ENCODE measurements around the gene IL21R. TPM values are rescaled to one million over a fixed set of nuclear protein-coding genes. Genes with fewer than 3 reads are reported as not detected.
"Not testable (repeated sequence)": the region's sequence is repeated elsewhere in the genome, so short reads cannot be mapped to it uniquely, and the experiment has no call there.

Gene IL21R
- polyA plus RNA-seq, 12 donors, result 0.16 to 1.1 (median 0.37) TPM; not detected in 2

DNA sequence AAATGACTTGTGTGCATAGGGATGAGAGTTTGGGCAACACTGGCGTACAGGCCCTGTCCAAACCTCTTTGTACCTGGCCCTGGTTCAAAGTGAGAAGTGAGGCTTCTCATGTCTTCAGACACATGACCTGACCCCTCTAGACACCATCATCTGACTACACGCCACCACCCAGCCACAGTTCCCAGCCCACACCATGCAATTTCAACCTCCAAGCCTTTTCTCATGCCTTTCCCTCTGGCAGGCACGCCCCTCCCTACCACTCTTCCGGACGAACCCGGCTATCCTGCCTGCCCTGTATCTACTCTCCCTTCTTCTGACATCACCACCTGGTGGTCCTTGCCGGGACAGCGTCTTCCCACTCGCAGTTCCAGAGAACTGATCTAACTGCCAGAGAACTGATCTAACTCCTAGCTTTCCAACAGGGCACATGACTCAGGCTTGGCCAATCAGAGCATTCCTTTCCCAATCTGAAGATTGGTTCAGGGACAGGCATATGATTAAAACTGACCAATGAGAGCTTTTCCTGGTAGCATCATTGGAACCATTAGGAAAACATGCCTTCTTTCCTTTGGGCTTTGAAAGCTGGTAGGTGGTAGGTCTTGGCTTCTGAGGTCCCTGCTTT, 27.1 kb upstream of the IL21R start:
- peak; percentile 56 for DNase-seq

DNA sequence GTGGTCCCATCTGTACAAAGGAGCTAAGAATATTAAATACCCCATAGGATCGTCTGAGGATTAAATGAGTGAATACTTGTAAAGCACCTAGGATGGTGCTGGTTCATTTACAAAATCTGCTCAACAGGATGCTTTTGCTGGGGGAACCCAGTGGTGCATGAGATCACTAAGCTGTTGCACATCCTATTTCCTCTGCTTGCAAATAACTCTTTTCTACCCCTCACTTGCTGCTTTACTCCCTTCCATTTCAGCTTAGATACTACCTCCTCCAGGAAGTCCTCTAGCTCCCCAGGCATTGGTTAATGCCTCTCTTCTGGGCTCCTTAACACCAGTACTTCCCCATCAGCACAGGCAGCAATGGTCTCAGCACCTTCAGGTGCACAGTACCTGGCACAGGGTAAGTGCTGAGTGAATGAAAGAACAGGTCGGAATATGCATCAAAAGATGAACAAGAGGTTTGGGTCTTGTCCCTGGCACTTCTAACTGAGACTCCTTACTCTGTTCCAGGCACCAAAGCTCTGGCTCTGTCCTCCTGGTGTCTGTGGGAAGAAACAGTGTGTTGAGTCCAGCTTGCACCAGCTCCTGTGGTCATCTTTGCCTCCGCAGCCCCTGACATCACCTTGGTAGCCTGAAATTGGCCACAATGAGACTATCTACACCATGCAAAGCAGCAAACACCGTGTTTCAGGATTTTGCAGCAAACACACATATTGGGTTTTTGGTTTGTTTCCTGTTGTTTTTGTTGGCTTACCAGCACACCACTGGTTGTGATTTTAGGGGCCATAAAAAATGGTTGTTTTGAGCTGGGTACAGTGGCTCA, 24.1 kb upstream of the IL21R start:
- no peak for DNase-seq

DNA sequence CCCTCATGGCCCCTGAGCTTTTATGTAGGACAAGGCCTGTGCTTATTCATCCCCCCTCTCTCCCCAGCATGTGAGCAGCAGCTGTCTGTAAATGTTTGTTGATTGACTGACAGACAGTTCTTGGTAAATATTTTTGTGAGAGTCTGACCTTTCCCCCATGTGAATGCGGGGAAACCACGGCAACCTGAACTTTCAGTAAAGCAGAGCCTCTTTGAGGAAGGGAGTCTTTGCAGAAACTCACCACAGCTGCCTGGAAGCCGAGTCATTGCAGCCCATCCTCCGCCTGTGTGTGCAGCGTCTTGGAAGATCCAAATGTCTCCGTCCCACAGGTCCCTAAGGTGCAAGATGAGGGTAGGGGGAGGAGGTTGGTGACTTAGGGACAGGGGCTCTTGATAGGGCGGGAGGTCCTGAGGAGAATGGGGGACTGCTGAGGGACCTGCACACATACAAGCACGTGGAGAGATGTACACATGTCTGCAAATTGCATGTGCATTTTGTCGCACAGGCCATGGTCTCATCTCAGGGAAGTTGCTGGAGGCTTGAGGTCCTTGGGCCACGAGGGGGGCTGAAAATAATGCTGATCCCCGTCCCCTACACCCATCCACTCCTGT, 23.0 kb upstream of the IL21R start:
- no peak for DNase-seq

DNA sequence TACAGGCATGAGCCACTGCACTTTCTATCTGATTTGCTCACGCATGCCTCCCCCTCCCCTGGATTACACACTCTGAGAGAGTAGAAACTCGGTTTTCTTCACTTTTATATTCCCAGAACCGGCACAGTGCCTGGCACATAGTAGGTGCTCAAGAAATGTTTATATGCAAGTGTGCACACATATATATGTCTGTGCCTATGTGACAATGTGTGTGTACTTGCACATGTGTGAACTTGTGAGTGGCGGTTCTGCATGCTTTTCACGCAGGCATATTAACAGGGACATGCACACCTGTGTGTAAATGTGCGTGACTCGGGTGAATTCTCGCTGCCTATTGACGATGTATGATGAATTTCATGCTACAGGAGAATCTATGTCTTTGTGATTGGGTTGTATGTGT, 22.1 kb upstream of the IL21R start:
- no peak for DNase-seq

DNA sequence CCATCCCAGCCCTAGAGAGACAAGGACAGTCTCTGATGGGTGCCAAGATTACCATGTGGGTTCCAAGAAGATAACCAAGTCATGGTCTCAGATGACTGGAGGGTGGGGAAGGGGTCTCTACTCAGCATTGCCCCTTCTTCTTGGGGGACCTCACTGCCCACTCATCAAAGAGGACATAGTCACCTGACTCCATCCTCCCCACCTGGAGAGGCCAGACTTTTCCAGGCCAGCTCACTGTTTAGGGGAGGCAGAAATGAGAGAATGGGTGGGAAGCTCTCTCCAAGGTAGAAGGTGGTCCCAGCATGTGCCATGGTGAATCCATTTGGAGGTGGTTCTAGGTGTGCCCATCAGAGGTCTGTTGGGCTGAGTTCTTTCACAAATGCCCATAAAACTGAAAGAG, 20.7 kb upstream of the IL21R start:
- no peak for DNase-seq

DNA sequence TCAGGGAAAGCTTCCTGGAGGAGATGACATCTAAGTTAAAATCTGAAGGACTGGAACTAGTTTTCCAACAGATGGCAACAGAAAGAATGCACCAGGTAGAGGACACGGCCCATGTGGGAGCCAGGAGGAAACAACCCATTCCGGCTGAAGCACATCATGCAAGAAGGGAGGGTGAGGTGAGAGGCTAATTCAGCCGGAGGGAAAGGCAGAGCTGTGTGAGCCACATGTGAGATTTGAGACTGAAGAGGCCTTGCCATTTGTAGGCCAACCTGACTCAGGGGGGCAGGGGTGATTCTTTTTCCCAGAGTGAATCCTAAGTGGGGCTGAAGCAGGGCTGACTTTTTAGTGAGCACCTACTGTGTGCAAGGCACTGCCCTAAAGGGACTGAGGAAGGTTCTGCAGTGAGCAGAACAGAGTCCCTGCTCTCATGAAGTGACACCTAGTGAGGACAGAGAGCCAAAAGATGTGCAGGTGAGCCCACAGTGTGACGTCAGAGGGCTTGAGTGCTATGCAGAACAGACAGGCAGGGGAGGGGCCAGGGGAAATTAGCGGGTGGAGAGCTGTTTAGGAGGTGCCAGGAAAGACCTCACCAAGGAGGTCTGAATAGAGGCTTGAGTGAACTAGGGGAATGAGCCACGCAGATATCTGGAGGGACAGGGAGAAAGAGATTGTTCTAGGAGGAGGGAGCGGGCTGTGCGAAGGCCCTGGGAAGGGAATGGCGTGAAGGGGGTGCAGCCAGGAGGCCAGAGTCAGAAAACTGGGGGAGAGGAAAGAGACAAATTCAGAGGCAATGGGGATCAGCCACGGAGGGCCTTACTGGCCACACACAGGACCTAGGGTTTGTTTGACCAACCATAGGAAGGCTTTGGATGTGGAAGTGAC, 19.8 kb upstream of the IL21R start:
- no peak for DNase-seq

DNA sequence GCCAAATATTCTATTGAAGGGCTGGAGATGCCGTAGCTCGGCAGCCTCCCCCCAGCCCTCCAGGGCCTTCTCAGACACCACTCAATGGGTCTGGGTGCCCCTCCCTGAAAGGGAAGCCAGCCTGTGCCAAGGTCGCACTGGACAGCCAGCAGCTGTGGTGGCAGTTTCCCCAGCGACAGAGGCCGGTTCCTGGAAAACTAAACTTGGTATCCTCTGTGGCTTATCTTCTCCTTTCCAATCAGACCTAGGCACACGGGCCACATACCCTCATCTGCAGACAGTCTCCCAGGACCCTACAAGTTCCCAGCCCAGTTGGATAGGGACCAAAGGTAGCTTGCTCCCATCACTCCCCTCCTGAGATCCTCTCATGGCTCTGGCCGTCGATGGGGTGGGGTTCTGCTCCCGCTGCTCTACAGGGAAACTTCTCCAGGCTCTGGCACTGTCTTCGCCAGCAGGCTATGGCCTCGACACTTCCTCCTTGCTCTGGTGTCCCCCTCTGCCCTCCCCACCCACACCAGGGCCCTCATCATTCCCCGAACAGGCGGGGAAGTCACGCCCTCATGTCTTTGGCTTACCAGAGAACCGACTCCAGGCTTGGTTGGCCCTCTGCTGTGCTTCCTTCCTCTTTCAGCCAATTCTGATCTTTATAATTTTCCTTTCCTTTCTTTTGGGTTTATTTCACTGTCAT, 18.3 kb upstream of the IL21R start:
- no peak for DNase-seq

DNA sequence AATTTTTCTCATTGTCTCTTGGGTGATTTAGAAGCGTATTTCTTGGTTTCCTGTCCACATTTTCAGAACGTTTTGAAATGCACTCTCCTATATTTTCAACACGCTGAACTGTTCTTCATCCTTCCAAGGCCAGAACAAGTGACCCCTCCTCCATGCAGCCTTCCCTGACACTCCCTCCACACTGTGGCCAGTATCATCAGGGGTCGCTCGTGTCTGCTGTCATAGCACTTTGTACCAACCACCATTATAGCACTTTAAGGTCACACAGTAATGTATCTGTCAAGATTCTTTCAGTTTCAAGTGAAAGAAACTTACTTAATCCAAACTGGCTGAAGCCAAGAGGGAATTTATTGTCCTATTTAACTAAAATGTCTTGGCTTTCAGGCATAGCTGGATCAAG, 17.5 kb upstream of the IL21R start:
- DNase-seq, result no peak

DNA sequence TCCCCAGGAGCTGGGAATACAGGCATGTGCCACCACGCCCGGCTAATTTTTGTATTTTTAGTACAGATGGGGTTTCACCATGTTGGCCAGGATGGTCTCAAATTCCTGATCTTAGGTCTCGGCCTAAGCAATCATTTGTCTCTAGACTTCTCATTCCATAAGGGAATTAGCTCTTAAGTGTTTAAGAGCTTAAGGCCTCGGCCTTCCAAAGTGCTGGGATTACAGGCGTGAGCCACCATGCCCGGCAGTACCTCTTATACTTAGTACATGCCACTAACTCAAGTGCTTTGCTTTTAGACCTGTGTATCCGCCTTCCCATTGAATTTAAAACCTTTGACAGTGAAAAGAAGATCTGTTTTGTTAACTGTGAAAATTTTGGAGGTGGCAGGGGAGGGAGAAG, 16.6 kb upstream of the IL21R start:
- DNase-seq, result no peak

DNA sequence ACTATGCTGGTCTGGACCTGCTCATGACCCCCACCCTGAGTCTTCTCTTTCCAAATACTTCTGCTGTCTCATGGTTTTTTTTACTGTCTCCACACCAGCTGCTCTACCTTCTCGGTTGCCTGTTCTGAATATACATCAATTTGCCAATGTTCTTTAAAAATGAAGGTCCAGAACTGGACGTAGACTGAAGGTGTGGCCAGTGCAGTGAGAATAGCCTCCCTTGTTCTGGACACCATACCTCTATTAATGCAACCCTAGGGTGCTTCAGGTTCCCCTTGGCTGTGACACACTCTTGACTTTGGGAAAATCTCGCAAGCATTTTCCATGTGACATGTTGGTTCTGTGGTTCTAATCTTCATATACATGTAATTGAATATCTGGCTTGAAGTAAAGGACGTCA, 15.3 kb upstream of the IL21R start:
- no peak for DNase-seq

DNA sequence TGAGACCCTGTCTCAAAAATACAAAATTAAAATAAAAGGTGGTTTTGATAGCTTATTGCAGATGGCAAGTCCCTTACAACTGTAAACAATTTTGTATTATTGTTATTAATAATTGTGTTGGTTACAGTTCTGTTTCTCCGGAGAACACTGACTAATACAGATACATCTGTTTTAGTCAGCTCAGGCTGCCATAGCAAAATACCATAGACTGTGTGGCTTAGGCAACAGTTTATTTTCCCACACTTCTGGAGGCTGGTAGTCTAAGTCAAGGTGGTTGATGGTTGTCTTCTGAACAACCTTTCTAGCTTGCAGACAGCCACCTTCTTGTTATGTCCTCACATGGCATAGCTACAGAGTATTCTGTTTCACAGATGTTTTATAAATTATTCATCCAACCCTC, 14.2 kb upstream of the IL21R start:
- DNase-seq, result no peak

DNA sequence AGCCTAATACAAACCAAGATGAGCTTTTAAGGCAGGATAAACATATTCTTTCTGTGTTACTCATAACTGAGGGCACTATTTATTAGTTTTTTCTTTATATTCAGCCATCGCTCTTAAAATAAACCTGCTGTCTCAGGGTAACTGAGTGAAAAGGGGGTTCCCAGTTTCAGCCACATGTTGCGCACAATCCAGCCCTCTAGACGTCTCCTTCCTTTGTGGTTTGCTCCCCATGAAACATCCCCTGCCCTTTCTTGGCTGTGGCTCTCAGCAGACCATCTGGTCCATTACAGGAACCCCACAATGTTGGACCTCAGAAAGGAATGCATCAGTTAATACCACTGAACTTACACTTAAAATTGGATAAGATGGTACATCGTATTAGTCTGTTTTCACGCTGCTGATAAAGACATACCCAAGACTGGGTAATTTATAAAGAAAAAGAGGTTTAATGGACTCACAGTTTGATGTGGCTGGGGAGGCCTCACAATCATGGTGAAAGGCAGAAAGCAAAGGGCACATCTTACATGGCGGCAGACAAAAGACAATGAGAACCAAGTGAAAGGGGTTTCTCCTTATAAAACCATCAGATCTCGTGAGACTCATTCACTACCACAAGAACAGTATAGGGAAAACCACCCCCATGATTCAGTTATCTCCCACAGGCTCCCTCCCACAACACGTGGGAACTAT, 12.6 kb upstream of the IL21R start:
- DNase-seq, result no peak

DNA sequence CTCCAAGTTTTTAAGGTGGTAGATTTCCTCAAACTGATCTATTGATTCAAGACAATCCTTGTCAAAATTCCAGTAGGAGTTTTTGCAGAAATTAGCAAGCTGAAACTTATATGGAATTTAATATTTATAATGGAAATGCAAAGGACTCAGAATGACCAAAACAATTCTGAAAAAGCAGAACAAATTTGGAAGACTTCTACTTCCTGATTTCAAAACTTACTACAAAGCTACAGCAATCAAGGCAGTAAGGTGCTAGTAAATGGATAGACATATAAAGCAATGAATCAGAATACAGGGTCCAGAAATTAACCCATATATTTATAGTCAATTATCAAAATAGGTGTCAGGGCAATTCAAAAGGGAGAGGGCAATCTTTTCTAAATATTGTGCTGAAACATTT, 11.8 kb upstream of the IL21R start:
- no peak for DNase-seq

DNA sequence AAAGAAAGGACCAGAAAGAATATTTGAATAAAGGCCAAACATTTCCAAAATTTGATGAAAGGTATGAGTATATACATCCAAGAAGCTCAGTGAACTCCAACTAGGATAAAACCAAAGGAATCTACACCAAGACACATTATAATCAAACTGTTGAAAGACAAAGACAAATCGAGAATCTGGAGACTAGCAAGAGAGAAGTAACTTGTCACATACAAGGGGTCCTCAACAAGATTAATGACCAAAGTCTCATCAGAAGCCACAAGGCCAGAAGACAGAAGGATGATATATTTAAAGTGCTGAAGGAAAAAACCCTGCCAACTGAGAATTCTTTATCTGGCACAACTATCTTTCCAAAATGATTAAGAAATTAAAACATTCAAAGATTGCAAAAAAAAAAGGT, 9.3 kb upstream of the IL21R start:
- DNase-seq, result no peak

DNA sequence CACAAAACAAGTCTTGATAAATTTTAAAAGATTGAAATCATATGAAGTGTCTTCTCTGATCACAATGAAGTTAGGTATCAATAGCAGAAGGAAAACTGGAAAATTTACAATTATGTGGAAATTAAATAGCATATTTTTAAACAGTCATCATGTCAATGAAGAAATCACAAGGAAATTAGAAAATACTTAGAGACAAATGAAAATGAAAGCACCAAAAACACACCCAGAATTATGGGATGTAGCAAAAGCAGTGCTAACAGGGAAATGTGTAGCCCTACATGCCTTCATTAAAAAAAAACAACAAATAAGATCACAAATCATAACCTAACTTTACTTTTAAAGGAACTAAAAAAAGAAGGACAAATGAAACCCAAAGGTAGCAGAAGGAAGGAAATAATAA, 7.5 kb upstream of the IL21R start:
- no peak for DNase-seq

DNA sequence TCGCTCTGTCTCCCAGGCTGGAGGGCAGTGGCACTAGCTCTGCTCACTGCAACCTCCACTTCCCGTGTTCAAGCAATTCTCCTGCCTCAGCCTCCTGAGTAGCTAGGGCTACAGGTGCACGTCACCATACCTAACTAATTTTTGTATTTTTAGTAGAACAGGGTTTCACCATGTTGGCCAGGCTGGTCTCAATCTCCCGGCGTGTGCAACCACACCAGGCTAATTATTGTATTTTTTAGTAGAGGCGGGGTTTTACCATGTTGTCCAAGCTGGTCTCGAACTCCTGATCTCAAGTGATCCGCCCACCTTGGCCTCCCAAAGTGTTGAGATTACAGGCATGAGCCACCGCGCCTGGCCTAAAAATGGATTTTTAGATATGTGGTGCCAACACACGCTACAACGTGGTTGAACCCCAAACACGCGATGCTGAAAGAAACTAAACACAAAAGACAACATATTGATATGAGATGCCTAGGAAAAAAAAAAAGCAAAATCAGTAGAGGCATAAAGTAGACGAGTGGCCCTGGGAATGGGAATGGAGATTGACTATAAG, 3.6 kb upstream of the IL21R start:
- DNase-seq, result not testable (repeated sequence)

DNA sequence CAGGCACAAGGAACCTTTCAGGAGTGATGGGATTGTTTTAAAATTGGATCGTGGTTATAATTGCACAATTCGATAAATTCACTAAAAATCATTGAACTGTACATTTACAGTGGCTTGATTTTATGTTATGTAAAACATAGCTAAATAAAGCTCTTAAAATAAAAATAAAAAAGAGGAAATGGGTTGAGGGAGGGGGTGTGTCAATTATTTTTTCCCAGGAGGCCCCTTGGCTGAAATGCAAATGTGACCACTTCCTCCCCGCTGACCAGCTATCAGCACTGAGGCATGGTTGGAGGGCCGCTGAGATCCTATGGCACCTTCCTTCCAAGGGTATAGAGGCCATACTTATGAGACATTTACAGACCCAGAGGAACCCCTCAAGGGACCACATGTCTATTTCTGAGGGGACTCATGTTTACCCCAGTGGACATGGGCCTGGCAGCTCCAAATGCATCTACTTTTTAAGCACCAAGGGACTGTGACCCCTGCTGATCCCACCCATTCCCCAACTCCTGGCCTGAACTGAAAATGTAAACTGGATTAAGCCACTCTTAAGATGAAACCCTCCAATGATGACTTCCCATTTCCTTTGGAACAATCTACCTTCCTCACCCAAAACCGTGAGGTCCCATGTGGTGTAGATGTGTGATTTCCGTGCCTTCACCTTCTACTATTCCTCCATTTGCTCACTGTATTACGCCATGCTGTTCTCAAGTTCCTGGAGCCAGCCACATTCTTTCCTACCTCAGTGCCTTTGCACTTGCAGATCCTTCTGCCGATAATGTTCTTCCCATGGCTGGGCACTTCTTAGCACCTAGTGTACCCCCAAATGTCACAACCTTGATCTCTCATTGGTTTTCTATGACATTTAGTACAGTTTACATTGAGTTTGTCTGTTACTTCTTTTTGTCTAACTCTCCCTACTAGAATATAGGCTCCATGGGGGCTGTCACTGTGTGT, 2.8 kb upstream of the IL21R start:
- no peak for DNase-seq

DNA sequence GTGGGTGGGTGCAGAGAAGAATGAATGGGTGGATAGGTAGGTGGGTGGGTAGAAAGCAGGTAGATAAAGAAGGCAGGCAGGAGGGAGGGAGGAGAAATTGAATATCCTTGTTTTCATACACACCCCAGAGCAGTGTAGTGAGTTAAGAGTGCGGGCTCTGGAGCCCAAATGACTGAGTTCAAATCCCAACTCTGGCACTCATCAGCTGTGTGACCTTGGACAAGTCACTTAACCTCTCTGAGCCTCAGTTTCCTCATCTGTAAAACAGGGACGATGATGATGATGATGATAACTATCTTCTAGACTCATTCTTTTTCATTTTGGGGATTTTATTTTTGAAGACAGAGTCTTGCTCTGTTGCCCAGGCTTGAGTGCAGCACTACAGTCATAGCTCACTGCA, 2.0 kb upstream of the IL21R start:
- no peak for DNase-seq
